ENCODE data around the gene DHCR24. TPM values are rescaled to one million over a fixed set of nuclear protein-coding genes. Genes with fewer than 3 reads are reported as not detected.

DHCR24 gene
- total RNA-seq, 1 donor from 2014 or later = 141 TPM

- Histone ChIP-seq H3K27me3 (no peaks in the 10 kb centered on the region), H3K4me1 (no peaks in the 10 kb centered on the region), H3K27ac (no peak overlapping the region), H3K36me3 (no peaks in the 10 kb centered on the region), H3K4me3 (no peak overlapping the region), H3K9me3 (peaks cover 5% of the 10 kb centered on the region)
- DNase-seq (ENCODE audit: extremely low spot score in 2 of 2) = no peak
- TF ChIP-seq POLR2AphosphoS5 (IDR thresholded peaks at IDR 0.05; ENCODE audit: insufficient read depth in 1 of 2, low read depth in 1 of 2) = no peak
- intact Hi-C loops (cut with DNase I) = no loop called here
Measured at GRCh38 chr1:54823670-54824069, 63.3 kb downstream of the DHCR24 start.

- Histone ChIP-seq H3K27me3 (no peaks in the 10 kb centered on the region), H3K27ac (no peak overlapping the region), H3K9me3 (peaks cover 5% of the 10 kb centered on the region), H3K4me3 (no peak overlapping the region), H3K36me3 (no peaks in the 10 kb centered on the region), H3K4me1 (no peaks in the 10 kb centered on the region)
- intact Hi-C loops (cut with DNase I) = no loop called here
- TF ChIP-seq POLR2AphosphoS5 (IDR thresholded peaks at IDR 0.05; ENCODE audit: insufficient read depth in 1 of 2, low read depth in 1 of 2) (no peak), CTCF (IDR thresholded peaks at IDR 0.05) (no peak), POLR2A (IDR thresholded peaks at IDR 0.05) (no peak)
- DNase-seq (ENCODE audit: extremely low spot score in 2 of 2) = no peak
Measured at GRCh38 chr1:54819733-54820132, 67.3 kb downstream of the DHCR24 start.

GRCh38 chr1:54819195-54819536 is 67.8 kb downstream of the DHCR24 start:
- peak; percentile 55 to 78 for DNase-seq (ENCODE audit: extremely low spot score in 2 of 2)
- Histone ChIP-seq H3K4me3 (no peak overlapping the region), H3K27me3 (no peaks in the 10 kb centered on the region), H3K27ac (no peak overlapping the region), H3K36me3 (no peaks in the 10 kb centered on the region), H3K9me3 (peaks cover under 1% of the 10 kb centered on the region), H3K4me1 (no peaks in the 10 kb centered on the region)
- intact Hi-C loops (cut with DNase I) = no loop called here
- TF ChIP-seq CTCF (IDR thresholded peaks at IDR 0.05) = no peak
- TF ChIP-seq POLR2AphosphoS5 (IDR thresholded peaks at IDR 0.05; ENCODE audit: insufficient read depth in 1 of 2, low read depth in 1 of 2) = no peak
- TF ChIP-seq POLR2A (IDR thresholded peaks at IDR 0.05) = no peak

DNA sequence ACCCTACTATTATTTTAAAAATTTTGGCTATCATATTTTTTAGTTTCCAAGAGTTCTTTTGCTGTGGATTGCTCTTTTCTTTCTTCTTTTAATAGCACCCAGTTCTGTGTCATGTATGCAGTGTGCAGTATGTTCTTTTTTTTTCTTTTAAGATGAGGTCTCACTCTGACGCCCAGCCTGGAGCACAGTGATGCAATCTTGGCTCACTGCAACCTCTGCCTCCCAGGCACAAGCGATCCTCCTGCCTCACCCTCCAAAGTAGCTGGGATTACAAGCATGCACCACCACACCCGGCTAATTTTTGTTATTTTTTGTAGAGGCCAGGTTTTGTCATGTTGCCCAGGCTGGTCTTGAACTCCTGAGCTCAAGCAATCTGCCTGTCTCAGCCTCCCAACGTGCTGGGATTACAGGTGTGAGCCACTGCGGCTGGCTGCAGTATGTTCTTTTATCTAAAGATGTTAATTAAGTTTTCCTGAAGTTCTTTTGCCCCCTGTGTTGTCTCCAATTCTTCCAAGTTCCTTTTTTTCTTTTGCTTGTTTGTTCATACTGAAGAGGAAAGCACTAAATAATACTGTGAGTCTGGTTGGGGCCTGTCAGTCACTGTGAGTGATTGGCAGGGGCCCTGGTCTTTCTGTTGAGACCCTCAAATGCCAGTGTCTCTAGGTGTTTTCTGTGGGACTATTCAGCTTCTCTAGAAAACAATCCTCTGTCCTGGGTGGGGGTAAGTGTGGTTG is 68.4 kb downstream of the DHCR24 start:
- H3K36me3 ChIP-seq = no peaks in the 10 kb centered on the region
- TF ChIP-seq POLR2AphosphoS5 (IDR thresholded peaks at IDR 0.05; ENCODE audit: insufficient read depth in 1 of 2, low read depth in 1 of 2) = no peak
- no peak for TF ChIP-seq POLR2A (IDR thresholded peaks at IDR 0.05)
- TF ChIP-seq CTCF (IDR thresholded peaks at IDR 0.05) = no peak
- no peaks in the 10 kb centered on the region for H3K27me3 ChIP-seq
- DNase-seq (ENCODE audit: extremely low spot score in 2 of 2) = peak in 1 of 2 donors; percentile 18
- no peak overlapping the region for H3K27ac ChIP-seq
- no peaks in the 10 kb centered on the region for H3K4me1 ChIP-seq
- no peaks in the 10 kb centered on the region for H3K9me3 ChIP-seq
- intact Hi-C loops (cut with DNase I) = no loop called here
- H3K4me3 ChIP-seq = no peak overlapping the region

GRCh38 chr1:54816951-54817350 is 70.0 kb downstream of the DHCR24 start:
- peak; percentile 56 to 70 for DNase-seq (ENCODE audit: extremely low spot score in 2 of 2)
- no peak for TF ChIP-seq CTCF (IDR thresholded peaks at IDR 0.05)
- no peak for TF ChIP-seq POLR2A (IDR thresholded peaks at IDR 0.05)
- TF ChIP-seq POLR2AphosphoS5 (IDR thresholded peaks at IDR 0.05; ENCODE audit: insufficient read depth in 1 of 2, low read depth in 1 of 2) = no peak
- intact Hi-C loops (cut with DNase I) = no loop called here

More at GRCh38 chr1:54816951-54817350, 70.0 kb downstream of the DHCR24 start:
- Histone ChIP-seq H3K9me3 (no peaks in the 10 kb centered on the region), H3K27ac (no peak overlapping the region), H3K36me3 (no peaks in the 10 kb centered on the region), H3K4me1 (no peaks in the 10 kb centered on the region), H3K27me3 (no peaks in the 10 kb centered on the region), H3K4me3 (no peak overlapping the region)

Data from vagina (tissue), 2 donors.